PC-3 (cell line): ENCODE measurements around the gene PPM1E. TPM values are rescaled to one million over a fixed set of nuclear protein-coding genes. Genes with fewer than 3 reads are reported as not detected.

Experiments used
- ATAC-seq: fragments of 200-7000 bp; cut with Tn5 transposase; 2 replicates; pipeline ENCODE4 v1.9.1; 2020; ENCODE audit warnings: mild to moderate bottlenecking, moderate library complexity
- BruUV-seq: library from RNA; stranded (reverse); fragments of 400-500 nt; replicated peaks from 2 replicates; lab custom pipeline; 2021; lab: Mats Ljungman, UMichigan
- CTCF ChIA-PET: fragments of 300-600 bp; sonication (Branson Sonifier 250); formaldehyde crosslinking; loops from one replicate; lab custom pipeline; 2022; ENCODE audit warnings: antibody characterized with exemption; lab: Charles Lee
- POLR2A ChIA-PET: fragments of 300-600 bp; sonication (Branson Sonifier 250); formaldehyde crosslinking; loops from one replicate; lab custom pipeline; 2022; ENCODE audit warnings: antibody characterized with exemption; ENCODE audit not compliant: unreplicated experiment; lab: Charles Lee
- DNase-seq: peaks from one replicate; pipeline ENCODE4 v3.0.0-alpha.2; 2015
- H2AFZ ChIP-seq: fragments of 300-600 bp; sonication (generic); 2 replicates; pipeline ENCODE4 v1.6.0; 2016; ENCODE audit warnings: antibody characterized with exemption, low read length
- H3F3A ChIP-seq: fragments of 300-600 bp; sonication (generic); one replicate; pipeline ENCODE4 v1.6.0; 2017; ENCODE audit warnings: antibody characterized with exemption, low read length, control low read depth, mild to moderate bottlenecking; ENCODE audit not compliant: unreplicated experiment
- H3K27ac ChIP-seq: fragments of 300-600 bp; sonication (generic); 2 replicates; pipeline ENCODE4 v1.5.1; 2016; ENCODE audit warnings: mild to moderate bottlenecking, low read length
- H3K27me3 ChIP-seq: fragments of 300-600 bp; sonication (generic); 2 replicates; pipeline ENCODE4 v1.6.1; 2016; ENCODE audit warnings: low read length, mixed read lengths
- H3K36me3 ChIP-seq: fragments of 300-600 bp; sonication (generic); 2 replicates; pipeline ENCODE4 v1.6.1; 2016; ENCODE audit warnings: low read depth, mixed run types, low read length, mixed read lengths
- H3K4me1 ChIP-seq: fragments of 300-600 bp; sonication (generic); 2 replicates; pipeline ENCODE4 v1.5.1; 2016; ENCODE audit warnings: low read length; ENCODE audit not compliant: insufficient read depth
- H3K4me2 ChIP-seq: fragments of 300-600 bp; sonication (generic); 2 replicates; pipeline ENCODE4 v1.6.0; 2016; ENCODE audit warnings: low read length
- H3K4me3 ChIP-seq: fragments of 300-600 bp; sonication (generic); 2 replicates; pipeline ENCODE4 v1.5.1; 2016; ENCODE audit warnings: mild to moderate bottlenecking, low read length, mixed read lengths
- H3K79me2 ChIP-seq: fragments of 300-600 bp; sonication (generic); 2 replicates; pipeline ENCODE4 v1.6.1; 2017; ENCODE audit warnings: low read length, mixed read lengths
- H3K9ac ChIP-seq: fragments of 300-600 bp; sonication (generic); 2 replicates; pipeline ENCODE4 v1.6.0; 2016; ENCODE audit warnings: mild to moderate bottlenecking, low read length
- H3K9me2 ChIP-seq: fragments of 300-600 bp; sonication (generic); replicated peaks from 2 replicates; pipeline ENCODE4 v1.6.1; 2016; ENCODE audit warnings: mixed run types, low read length, mixed read lengths
- H3K9me3 ChIP-seq: fragments of 300-600 bp; sonication (generic); 2 replicates; pipeline ENCODE4 v1.6.1; 2016; ENCODE audit warnings: low read length, mixed read lengths
- H4K20me1 ChIP-seq: fragments of 300-600 bp; sonication (generic); 2 replicates; pipeline ENCODE4 v1.6.1; 2016; ENCODE audit warnings: low read length, mixed read lengths
- CTCF ChIP-seq: fragments of 300-600 bp; sonication (generic); conservative IDR thresholded peaks from 2 replicates; pipeline ENCODE4 v1.5.1; 2017; ENCODE audit warnings: antibody characterized with exemption, low read depth, mild to moderate bottlenecking, low read length
- EZH2 ChIP-seq: fragments of 300-600 bp; sonication (generic); IDR thresholded peaks from one replicate; pipeline ENCODE4 v1.6.1; 2017; ENCODE audit warnings: antibody characterized with exemption, mild to moderate bottlenecking, low read length; ENCODE audit not compliant: unreplicated experiment
- EZH2phosphoT487 ChIP-seq: fragments of 300-600 bp; sonication (generic); IDR thresholded peaks from 2 replicates; pipeline ENCODE4 v1.6.1; 2018; ENCODE audit warnings: mild to moderate bottlenecking, antibody characterized with exemption, low read length, borderline replicate concordance
- intact Hi-C: fragments of 100-400 bp; cut with micrococcal nuclease; formaldehyde crosslinking; loops from 2 replicates; pipeline ENCODE4 v1.9.0; 2023
- total RNA-seq: library from RNA; depleted of rRNA; stranded (reverse); fragments of >200 nt; gene quantifications from 2 replicates; pipeline ENCODE4 v1.2.3, GENCODE V29; 2014

PPM1E gene
- total RNA-seq, 1 experiment from 2014 or later = not detected

DNA sequence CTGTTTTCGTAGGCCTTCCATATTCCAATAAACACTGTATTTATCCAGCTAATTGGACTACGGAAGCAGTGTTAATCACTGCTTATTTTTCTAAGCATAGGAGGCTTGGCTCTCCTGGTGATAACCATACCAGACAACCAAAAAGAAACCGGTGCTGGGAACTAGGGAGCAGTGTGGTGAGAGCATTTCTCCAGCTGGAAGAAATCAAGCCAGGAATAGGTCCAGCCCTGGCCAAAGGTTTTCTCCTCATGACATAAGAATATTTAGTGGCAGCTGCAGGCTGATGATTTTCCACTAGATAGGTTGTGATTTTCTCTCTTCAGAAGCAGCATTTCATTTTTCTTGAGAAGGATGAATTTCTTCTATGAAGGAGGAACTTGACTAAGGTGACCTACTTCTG lies 209.6 kb downstream of the PPM1E start:
- H3K4me3 ChIP-seq = no peak overlapping the region
- no peak overlapping the region for H3K9ac ChIP-seq
- TF ChIP-seq CTCF (no peak), EZH2phosphoT487 (no peak), EZH2 (no peak)
- BruUV-seq = no TSS peak
- H3K27ac ChIP-seq = no peak overlapping the region
- no peaks in the 10 kb centered on the region for H3F3A ChIP-seq
- ATAC-seq (no peak), DNase-seq (no peak)
- no peak overlapping the region for H2AFZ ChIP-seq
- H3K9me3 ChIP-seq = no peaks in the 10 kb centered on the region
- no peaks in the 10 kb centered on the region for H4K20me1 ChIP-seq
- H3K4me2 ChIP-seq = no peak overlapping the region
- no peaks in the 10 kb centered on the region for H3K79me2 ChIP-seq
- no peaks in the 10 kb centered on the region for H3K27me3 ChIP-seq
- intact Hi-C loops = no loop called here
- CTCF ChIA-PET = no interaction called here
- H3K36me3 ChIP-seq = no peaks in the 10 kb centered on the region
- no peaks in the 10 kb centered on the region for H3K9me2 ChIP-seq
- 0 out of 2 replicates have a peak, but pooled peaks cover 3% of the 10 kb centered on the region for H3K4me1 ChIP-seq
- POLR2A ChIA-PET = no interaction called here

DNA sequence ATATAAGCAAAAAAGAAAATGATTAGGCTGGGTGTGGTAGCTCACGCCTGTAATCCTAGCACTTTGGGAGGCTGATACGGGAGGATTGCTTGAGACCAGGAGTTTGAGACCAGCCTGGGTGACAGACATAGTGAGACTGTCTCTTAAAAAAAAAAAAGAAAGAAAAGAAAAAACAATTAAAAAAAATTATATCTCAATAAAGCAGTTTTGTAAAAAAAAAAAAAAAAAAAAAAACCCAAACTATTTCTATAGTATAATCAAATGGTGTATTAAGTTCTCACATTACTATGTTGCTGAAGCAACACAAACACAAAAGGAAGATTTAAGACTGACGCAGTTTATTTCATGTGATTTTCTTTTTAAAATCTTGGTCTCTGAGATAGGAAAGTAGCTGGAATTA lies 210.6 kb downstream of the PPM1E start:
- no peak overlapping the region for H3K4me3 ChIP-seq
- H3K4me1 ChIP-seq = no peaks in the 10 kb centered on the region
- H4K20me1 ChIP-seq = no peaks in the 10 kb centered on the region
- POLR2A ChIA-PET = interaction anchor here (0.6 kb wide), 1 partner anchor 453 kb away, joined by 4 read pairs; no protein-coding TSS in a partner anchor
- no peak overlapping the region for H3K4me2 ChIP-seq
- H3K27ac ChIP-seq = no peak overlapping the region
- H3K9ac ChIP-seq = no peak overlapping the region
- no peaks in the 10 kb centered on the region for H3K36me3 ChIP-seq
- no peaks in the 10 kb centered on the region for H3K79me2 ChIP-seq
- TF ChIP-seq EZH2 = no peak
- TF ChIP-seq CTCF = no peak
- TF ChIP-seq EZH2phosphoT487 = no peak
- H3K27me3 ChIP-seq = no peaks in the 10 kb centered on the region
- H3F3A ChIP-seq = no peaks in the 10 kb centered on the region
- intact Hi-C loops = no loop called here
- H2AFZ ChIP-seq = no peak overlapping the region
- no peaks in the 10 kb centered on the region for H3K9me3 ChIP-seq
- H3K9me2 ChIP-seq = no peaks in the 10 kb centered on the region
- no peak for DNase-seq
- ATAC-seq = no peak
- BruUV-seq = no TSS peak
- CTCF ChIA-PET = no interaction called here

GRCh38 chr17:58968426-58969061 lies 212.9 kb downstream of the PPM1E start:
- CTCF ChIA-PET = no interaction called here
- intact Hi-C loops = no loop called here
- ATAC-seq = no peak

More at GRCh38 chr17:58968426-58969061, 212.9 kb downstream of the PPM1E start:
- H3K4me1 ChIP-seq = no peaks in the 10 kb centered on the region
- H3F3A ChIP-seq = no peaks in the 10 kb centered on the region
- no TSS peak for BruUV-seq
- TF ChIP-seq EZH2phosphoT487 (no peak), EZH2 (no peak), CTCF (no peak)
- H3K4me2 ChIP-seq = no peak overlapping the region
- H3K9me2 ChIP-seq = no peaks in the 10 kb centered on the region
- no peak overlapping the region for H3K9ac ChIP-seq
- H3K79me2 ChIP-seq = no peaks in the 10 kb centered on the region
- H3K4me3 ChIP-seq = no peak overlapping the region
- no peaks in the 10 kb centered on the region for H3K9me3 ChIP-seq
- H3K27me3 ChIP-seq = no peaks in the 10 kb centered on the region
- H4K20me1 ChIP-seq = no peaks in the 10 kb centered on the region
- H3K27ac ChIP-seq = no peak overlapping the region
- DNase-seq = no peak
- POLR2A ChIA-PET = no interaction called here
- H3K36me3 ChIP-seq = no peaks in the 10 kb centered on the region
- no peak overlapping the region for H2AFZ ChIP-seq
